Astrocyte of the cerebellum (primary cell): ENCODE data around the gene PELO.
A peak's percentile ranks its signal among the peaks of the same experiment; 100 is the strongest.

Experiments
- DNase-seq: peaks from one replicate; pipeline ENCODE4 v3.0.0-alpha.2; 2011; ENCODE audit warnings: low read depth
- H3K4me3 ChIP-seq: 2 replicates; pipeline ENCODE4 v1.5.1; 2011; ENCODE audit warnings: mild to moderate bottlenecking, low read depth, low read length, moderate library complexity
- in situ Hi-C: cut with HindIII; loops from 2 replicates; pipeline ENCODE4 v1.10.0; 2017; ENCODE audit warnings: low sequenced_read_pairs
- TF ChIP-seq, protein P1 (sequence below): IDR thresholded peaks from 2 replicates; pipeline ENCODE4 v1.5.1; 2012; ENCODE audit warnings: low read length, low read depth, moderate library complexity, mild to moderate bottlenecking; ENCODE audit errors: missing control alignments

The PELO gene

DNA sequence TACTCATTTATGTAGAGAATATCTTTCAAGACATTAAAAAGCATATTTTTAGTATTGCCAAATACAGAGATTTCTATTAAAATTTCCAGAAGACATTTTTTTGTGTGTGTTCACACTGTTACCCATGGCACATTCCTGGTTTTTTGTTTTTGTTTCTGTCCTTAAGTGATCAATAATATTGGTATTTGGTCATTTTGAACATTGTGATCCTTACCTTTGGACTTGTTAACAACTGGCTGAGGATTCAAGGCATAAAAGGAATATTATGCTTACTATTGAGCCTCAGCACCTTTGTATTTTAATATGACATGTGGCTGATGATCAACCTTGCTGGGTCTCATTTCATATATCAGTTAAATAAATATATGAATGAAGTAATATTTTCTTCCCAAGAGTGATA lies 41.9 kb downstream of the PELO start:
- in situ Hi-C loops = no loop called here
- no peak overlapping the region for H3K4me3 ChIP-seq
- DNase-seq = no peak
- TF ChIP-seq, protein P1, sequence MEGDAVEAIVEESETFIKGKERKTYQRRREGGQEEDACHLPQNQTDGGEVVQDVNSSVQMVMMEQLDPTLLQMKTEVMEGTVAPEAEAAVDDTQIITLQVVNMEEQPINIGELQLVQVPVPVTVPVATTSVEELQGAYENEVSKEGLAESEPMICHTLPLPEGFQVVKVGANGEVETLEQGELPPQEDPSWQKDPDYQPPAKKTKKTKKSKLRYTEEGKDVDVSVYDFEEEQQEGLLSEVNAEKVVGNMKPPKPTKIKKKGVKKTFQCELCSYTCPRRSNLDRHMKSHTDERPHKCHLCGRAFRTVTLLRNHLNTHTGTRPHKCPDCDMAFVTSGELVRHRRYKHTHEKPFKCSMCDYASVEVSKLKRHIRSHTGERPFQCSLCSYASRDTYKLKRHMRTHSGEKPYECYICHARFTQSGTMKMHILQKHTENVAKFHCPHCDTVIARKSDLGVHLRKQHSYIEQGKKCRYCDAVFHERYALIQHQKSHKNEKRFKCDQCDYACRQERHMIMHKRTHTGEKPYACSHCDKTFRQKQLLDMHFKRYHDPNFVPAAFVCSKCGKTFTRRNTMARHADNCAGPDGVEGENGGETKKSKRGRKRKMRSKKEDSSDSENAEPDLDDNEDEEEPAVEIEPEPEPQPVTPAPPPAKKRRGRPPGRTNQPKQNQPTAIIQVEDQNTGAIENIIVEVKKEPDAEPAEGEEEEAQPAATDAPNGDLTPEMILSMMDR = no peak

- H3K4me3 ChIP-seq = no peak overlapping the region
- TF ChIP-seq, protein P1 = no peak
- DNase-seq = no peak
- in situ Hi-C loops = no loop called here
Measured at GRCh38 chr5:52830650-52831049, 42.9 kb downstream of the PELO start.

GRCh38 chr5:52831786-52832511 lies 44.2 kb downstream of the PELO start:
- DNase-seq = no peak
- in situ Hi-C loops = no loop called here
- no peak overlapping the region for H3K4me3 ChIP-seq
- TF ChIP-seq, protein P1 = no peak

GRCh38 chr5:52834320-52834719 lies 46.6 kb downstream of the PELO start:
- TF ChIP-seq, protein P1 = no peak
- DNase-seq = no peak
- in situ Hi-C loops = no loop called here
- no peak overlapping the region for H3K4me3 ChIP-seq

- in situ Hi-C loops = no loop called here
- no peak overlapping the region for H3K4me3 ChIP-seq
- DNase-seq = peak; percentile 11
- TF ChIP-seq, protein P1 = no peak
Measured at GRCh38 chr5:52837068-52837467, 49.4 kb downstream of the PELO start.
